ENCODE results near the gene ACTG1. TPM values are rescaled to one million over a fixed set of nuclear protein-coding genes. Genes with fewer than 3 reads are reported as not detected.

Gene ACTG1
- total RNA-seq, 2 experiments from 2014 or later, result 2,707 to 2,894 TPM

GRCh38 chr17:81461607-81462500, 50.7 kb downstream of the ACTG1 start:
- no peak for DNase-seq (ENCODE audit: low spot score)
- intact Hi-C loops (cut with micrococcal nuclease; ENCODE audit: unreplicated experiment), result no loop called here
- Histone ChIP-seq H3K4me3 (ENCODE audit: low read depth, low read length, poor library complexity, severe bottlenecking) (no peak overlapping the region), H3K4me1 (ENCODE audit: insufficient read depth, low read length, poor library complexity, severe bottlenecking) (peaks cover 6% of the 10 kb centered on the region), H3K79me2 (ENCODE audit: insufficient read depth, low read depth, low read length) (no peaks in the 10 kb centered on the region), H2AFZ (ENCODE audit: low read length) (no peak overlapping the region), H3K9me3 (ENCODE audit: low read length) (no peaks in the 10 kb centered on the region), H3K4me2 (ENCODE audit: low read length) (no peak overlapping the region), H3K36me3 (ENCODE audit: insufficient read depth, low read length) (no peaks in the 10 kb centered on the region), H3K27ac (ENCODE audit: low read depth, low read length, poor library complexity, severe bottlenecking) (no peak overlapping the region), H4K20me1 (ENCODE audit: insufficient read depth, low read length) (no peaks in the 10 kb centered on the region), H3K9me2 (ENCODE audit: insufficient read depth, low read length) (no peaks in the 10 kb centered on the region)
- ChIA-PET POLR2A (no interaction called here), CTCF (ENCODE audit: unreplicated experiment) (no interaction called here)
- TF ChIP-seq EZH2phosphoT487 (IDR thresholded peaks at IDR 0.05; ENCODE audit: borderline replicate concordance, low read depth, low read length), result no peak
- TF ChIP-seq, protein P1, sequence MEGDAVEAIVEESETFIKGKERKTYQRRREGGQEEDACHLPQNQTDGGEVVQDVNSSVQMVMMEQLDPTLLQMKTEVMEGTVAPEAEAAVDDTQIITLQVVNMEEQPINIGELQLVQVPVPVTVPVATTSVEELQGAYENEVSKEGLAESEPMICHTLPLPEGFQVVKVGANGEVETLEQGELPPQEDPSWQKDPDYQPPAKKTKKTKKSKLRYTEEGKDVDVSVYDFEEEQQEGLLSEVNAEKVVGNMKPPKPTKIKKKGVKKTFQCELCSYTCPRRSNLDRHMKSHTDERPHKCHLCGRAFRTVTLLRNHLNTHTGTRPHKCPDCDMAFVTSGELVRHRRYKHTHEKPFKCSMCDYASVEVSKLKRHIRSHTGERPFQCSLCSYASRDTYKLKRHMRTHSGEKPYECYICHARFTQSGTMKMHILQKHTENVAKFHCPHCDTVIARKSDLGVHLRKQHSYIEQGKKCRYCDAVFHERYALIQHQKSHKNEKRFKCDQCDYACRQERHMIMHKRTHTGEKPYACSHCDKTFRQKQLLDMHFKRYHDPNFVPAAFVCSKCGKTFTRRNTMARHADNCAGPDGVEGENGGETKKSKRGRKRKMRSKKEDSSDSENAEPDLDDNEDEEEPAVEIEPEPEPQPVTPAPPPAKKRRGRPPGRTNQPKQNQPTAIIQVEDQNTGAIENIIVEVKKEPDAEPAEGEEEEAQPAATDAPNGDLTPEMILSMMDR (conservative IDR thresholded peaks at IDR 0.05; ENCODE audit: low read length), result no peak
- no TSS peak for BruUV-seq (replicated peaks)

GRCh38 chr17:81460856-81461460, 51.6 kb downstream of the ACTG1 start:
- no peak overlapping the region for H3K4me2 ChIP-seq (ENCODE audit: low read length)
- no peaks in the 10 kb centered on the region for H3K9me3 ChIP-seq (ENCODE audit: low read length)
- no peak for DNase-seq (ENCODE audit: low spot score)
- no peak for TF ChIP-seq EZH2phosphoT487 (IDR thresholded peaks at IDR 0.05; ENCODE audit: borderline replicate concordance, low read depth, low read length)
- TF ChIP-seq, protein P1 (conservative IDR thresholded peaks at IDR 0.05; ENCODE audit: low read length), result no peak
- no peaks in the 10 kb centered on the region for H3K36me3 ChIP-seq (ENCODE audit: insufficient read depth, low read length)
- H3K27ac ChIP-seq (ENCODE audit: low read depth, low read length, poor library complexity, severe bottlenecking), result no peak overlapping the region
- no peaks in the 10 kb centered on the region for H3K79me2 ChIP-seq (ENCODE audit: insufficient read depth, low read depth, low read length)
- peaks cover 13% of the 10 kb centered on the region for H3K4me1 ChIP-seq (ENCODE audit: insufficient read depth, low read length, poor library complexity, severe bottlenecking)
- H2AFZ ChIP-seq (ENCODE audit: low read length), result no peak overlapping the region
- ChIA-PET CTCF (ENCODE audit: unreplicated experiment) (no interaction called here), POLR2A (no interaction called here)
- H4K20me1 ChIP-seq (ENCODE audit: insufficient read depth, low read length), result no peaks in the 10 kb centered on the region
- H3K9me2 ChIP-seq (ENCODE audit: insufficient read depth, low read length), result no peaks in the 10 kb centered on the region
- H3K4me3 ChIP-seq (ENCODE audit: low read depth, low read length, poor library complexity, severe bottlenecking), result no peak overlapping the region
- BruUV-seq (replicated peaks), result no TSS peak
- intact Hi-C loops (cut with micrococcal nuclease; ENCODE audit: unreplicated experiment), result no loop called here

Other genes with a start within 250 kb of the ACTG1 start
- gene SLC38A10, start 217.5 kb downstream of the ACTG1 start, total RNA-seq (2014; rRNA removed; shearing (Covaris generic)), result 50.5 and 56.0 TPM in 2 replicates
- gene SLC38A10, start 217.5 kb downstream of the ACTG1 start, total RNA-seq (2022), result 147 and 150 TPM in 2 replicates
- 1.4 and 5.2 TPM in 2 replicates for gene BAHCC1, start 117.3 kb downstream of the ACTG1 start, total RNA-seq (2014; rRNA removed; shearing (Covaris generic))
- 5.5 and 5.7 TPM in 2 replicates for gene BAHCC1, start 117.3 kb downstream of the ACTG1 start, total RNA-seq (2022)
- 1.3 and 1.6 TPM in 2 replicates for gene FSCN2, start 15.6 kb upstream of the ACTG1 start, total RNA-seq (2014; rRNA removed; shearing (Covaris generic))
- 4.3 and 6.7 TPM in 2 replicates for gene FSCN2, start 15.6 kb upstream of the ACTG1 start, total RNA-seq (2022)
- gene FAAP100, start 39.6 kb upstream of the ACTG1 start, total RNA-seq (2014; rRNA removed; shearing (Covaris generic)), result 51.1 and 65.2 TPM in 2 replicates
- 64.4 and 74.2 TPM in 2 replicates for gene FAAP100, start 39.6 kb upstream of the ACTG1 start, total RNA-seq (2022)
- gene NPLOC4, start 124.3 kb upstream of the ACTG1 start, total RNA-seq (2014; rRNA removed; shearing (Covaris generic)), result 59.4 and 69.6 TPM in 2 replicates
- gene NPLOC4, start 124.3 kb upstream of the ACTG1 start, total RNA-seq (2022), result 118 and 119 TPM in 2 replicates
- gene TSPAN10, start 124.4 kb upstream of the ACTG1 start, total RNA-seq (2014; rRNA removed; shearing (Covaris generic)), result 0.95 and 1.3 TPM in 2 replicates
- gene TSPAN10, start 124.4 kb upstream of the ACTG1 start, total RNA-seq (2022), result 1.7 and 2.4 TPM in 2 replicates
- gene PDE6G, start 143.7 kb upstream of the ACTG1 start, total RNA-seq (2014; rRNA removed; shearing (Covaris generic)), result not detected in 2 replicates
- 0.44 TPM in 1 of 2 replicates, not detected in the other for gene PDE6G, start 143.7 kb upstream of the ACTG1 start, total RNA-seq (2022)
- 148 and 151 TPM in 2 replicates for gene OXLD1, start 153.8 kb upstream of the ACTG1 start, total RNA-seq (2014; rRNA removed; shearing (Covaris generic))
- gene OXLD1, start 153.8 kb upstream of the ACTG1 start, total RNA-seq (2022), result 116 and 121 TPM in 2 replicates
- 39.4 and 39.9 TPM in 2 replicates for gene CCDC137, start 153.9 kb upstream of the ACTG1 start, total RNA-seq (2014; rRNA removed; shearing (Covaris generic))
- 61.1 and 61.4 TPM in 2 replicates for gene CCDC137, start 153.9 kb upstream of the ACTG1 start, total RNA-seq (2022)
- gene ARL16, start 171.0 kb upstream of the ACTG1 start, total RNA-seq (2014; rRNA removed; shearing (Covaris generic)), result 86.1 and 86.4 TPM in 2 replicates
- 49.8 and 52.2 TPM in 2 replicates for gene ARL16, start 171.0 kb upstream of the ACTG1 start, total RNA-seq (2022)
- 120 and 162 TPM in 2 replicates for gene HGS, start 171.2 kb upstream of the ACTG1 start, total RNA-seq (2014; rRNA removed; shearing (Covaris generic))
- gene HGS, start 171.2 kb upstream of the ACTG1 start, total RNA-seq (2022), result 175 and 219 TPM in 2 replicates
- 49.8 and 67.2 TPM in 2 replicates for gene MRPL12, start 190.6 kb upstream of the ACTG1 start, total RNA-seq (2014; rRNA removed; shearing (Covaris generic))
- 143 and 189 TPM in 2 replicates for gene MRPL12, start 190.6 kb upstream of the ACTG1 start, total RNA-seq (2022)
- gene SLC25A10, start 199.5 kb upstream of the ACTG1 start, total RNA-seq (2014; rRNA removed; shearing (Covaris generic)), result 46.3 and 46.9 TPM in 2 replicates
- gene SLC25A10, start 199.5 kb upstream of the ACTG1 start, total RNA-seq (2022), result 41.3 and 45.6 TPM in 2 replicates